ENCODE data around the gene GCDH.
"Not testable (repeated sequence)": the region's sequence is repeated elsewhere in the genome, so short reads cannot be mapped to it uniquely, and the experiment has no call there.

The GCDH gene

GRCh38 chr19:12907166-12907565, 16.2 kb downstream of the GCDH start:
- no peak for DNase-seq (ENCODE audit: low read depth)

- no peak for DNase-seq (ENCODE audit: low read depth)
These were observed 21.6 kb downstream of the GCDH start for GRCh38 chr19:12912571-12912970.

GRCh38 chr19:12913011-12913561, 22.1 kb downstream of the GCDH start:
- DNase-seq (ENCODE audit: low read depth): peak; percentile 20

GRCh38 chr19:12913851-12914690, 23.1 kb downstream of the GCDH start:
- no peak for DNase-seq (ENCODE audit: low read depth)

- not testable (repeated sequence) for DNase-seq (ENCODE audit: low read depth)
These were observed 24.9 kb downstream of the GCDH start for GRCh38 chr19:12915860-12916259.

GRCh38 chr19:12918253-12918652, 27.3 kb downstream of the GCDH start:
- DNase-seq (ENCODE audit: low read depth): no peak

GRCh38 chr19:12921047-12921446, 30.1 kb downstream of the GCDH start:
- no peak for DNase-seq (ENCODE audit: low read depth)

- DNase-seq (ENCODE audit: low read depth): no peak
These were observed 32.0 kb downstream of the GCDH start for GRCh38 chr19:12922959-12923358.

- no peak for DNase-seq (ENCODE audit: low read depth)
These were observed 33.8 kb downstream of the GCDH start for GRCh38 chr19:12924621-12925310.

GRCh38 chr19:12930002-12930645, 39.2 kb downstream of the GCDH start:
- DNase-seq (ENCODE audit: low read depth): no peak

- DNase-seq (ENCODE audit: low read depth): no peak
These were observed 41.7 kb downstream of the GCDH start for GRCh38 chr19:12932392-12933286.

GRCh38 chr19:12933287-12934072, 42.5 kb downstream of the GCDH start, which contains the start of gene FARSA:
Gene FARSA, minus strand, starts transcription at chr19:12933711. Its CDS starts 15 bp downstream, at chr19:12933696.
- DNase-seq (ENCODE audit: low read depth): peak; percentile 94

GRCh38 chr19:12935071-12935470, 44.1 kb downstream of the GCDH start:
- DNase-seq (ENCODE audit: low read depth): no peak

GRCh38 chr19:12936582-12936981, 45.6 kb downstream of the GCDH start:
- no peak for DNase-seq (ENCODE audit: low read depth)

GRCh38 chr19:12937093-12937926, 46.4 kb downstream of the GCDH start:
- peak; percentile 46 for DNase-seq (ENCODE audit: low read depth)

- DNase-seq (ENCODE audit: low read depth): peak; percentile 100
These were observed 47.2 kb downstream of the GCDH start, which contains the start of gene CALR for GRCh38 chr19:12937927-12938778. Gene CALR, plus strand, starts transcription at chr19:12938609. Its CDS starts 71 bp downstream, at chr19:12938680.

GRCh38 chr19:12938779-12939601, 48.0 kb downstream of the GCDH start:
- peak; percentile 66 for DNase-seq (ENCODE audit: low read depth)

- no peak for DNase-seq (ENCODE audit: low read depth)
These were observed 49.0 kb downstream of the GCDH start for GRCh38 chr19:12939975-12940423.
